ENCODE data around the gene TTR.

The TTR gene

DNA sequence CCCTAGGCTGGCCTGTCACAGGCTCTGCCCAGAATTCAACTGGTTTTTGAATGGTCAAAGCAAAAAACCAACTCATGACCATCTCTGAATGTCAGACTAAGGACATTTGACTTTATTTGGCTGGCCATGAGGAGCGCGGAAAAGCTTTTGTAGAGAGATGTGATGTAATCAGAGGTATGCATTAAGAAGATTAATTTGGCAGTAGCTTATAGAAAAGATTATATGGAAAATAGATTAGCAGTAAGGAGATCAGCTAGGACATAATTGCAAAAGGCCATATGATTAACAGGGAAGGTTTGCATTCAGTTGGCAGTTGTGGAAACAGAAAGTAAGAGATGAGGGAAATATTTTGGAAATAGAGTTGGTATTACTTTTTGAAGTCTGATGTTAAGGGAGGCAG, 12.3 kb upstream of the TTR start:
- DNase-seq (ENCODE audit: low spot score): no peak

DNA sequence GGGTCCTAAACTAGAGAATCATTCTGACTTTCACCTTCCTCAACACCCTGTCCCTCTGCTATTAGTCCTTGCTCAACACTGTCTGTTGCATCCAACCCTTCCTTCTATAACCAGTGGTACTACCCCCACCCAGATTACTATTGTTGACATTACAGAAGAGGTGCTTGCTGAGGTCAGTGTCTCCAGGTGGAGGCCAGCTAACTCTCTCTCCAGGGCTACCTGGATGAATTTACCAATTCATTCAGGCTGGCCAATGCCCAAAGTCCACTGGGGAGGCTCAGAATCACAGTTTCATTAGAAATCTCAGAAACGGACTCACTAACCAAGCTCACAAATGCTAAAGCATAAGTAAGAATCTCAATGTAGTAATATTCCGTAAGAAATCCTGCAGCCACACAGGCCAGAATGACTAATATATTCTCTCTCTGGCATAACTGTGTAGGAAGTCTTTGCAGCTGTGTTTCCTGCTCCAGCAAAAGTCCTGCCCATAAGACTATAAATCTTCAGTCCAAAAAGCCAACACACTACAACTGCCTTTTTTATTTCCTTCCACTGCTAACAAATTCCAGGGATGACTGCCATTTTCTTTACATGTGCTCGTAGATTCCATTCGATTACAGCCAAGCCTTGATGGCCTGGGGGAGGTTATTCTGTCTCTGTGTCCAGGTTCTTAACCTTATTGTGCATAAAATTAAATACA, 10.0 kb upstream of the TTR start:
- DNase-seq (ENCODE audit: low spot score): no peak

DNA sequence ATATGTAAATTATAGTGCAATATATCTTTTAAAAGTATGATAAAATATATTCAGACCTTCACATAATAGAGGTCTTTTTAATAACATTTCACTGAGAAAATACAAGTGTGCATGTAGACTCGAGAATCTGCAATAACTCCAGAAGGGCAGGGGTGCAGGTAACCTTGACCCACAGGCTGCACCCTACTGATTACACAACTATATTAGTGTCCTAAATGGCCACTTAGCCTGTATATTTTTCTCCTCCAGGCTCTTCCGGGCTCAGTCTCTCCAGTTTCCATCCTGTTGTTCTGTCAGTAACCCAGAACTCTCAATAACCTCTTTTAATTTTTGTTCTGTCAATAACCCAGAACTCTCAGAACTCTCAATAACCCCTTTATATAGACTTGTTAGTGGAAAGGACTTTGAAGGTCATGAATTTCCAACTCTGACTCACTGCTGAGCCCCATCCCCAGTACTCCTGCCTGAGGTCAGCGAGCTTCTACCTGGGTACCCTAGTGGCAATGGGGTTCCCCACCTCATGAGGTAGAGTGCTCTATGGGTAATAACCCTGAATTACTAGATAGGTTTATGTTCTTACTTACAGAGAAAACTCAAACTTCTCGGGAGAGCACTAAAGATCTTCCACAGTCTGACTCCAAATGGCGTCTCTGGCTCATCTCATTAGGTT, 8.4 kb upstream of the TTR start:
- DNase-seq (ENCODE audit: low spot score): no peak

DNA sequence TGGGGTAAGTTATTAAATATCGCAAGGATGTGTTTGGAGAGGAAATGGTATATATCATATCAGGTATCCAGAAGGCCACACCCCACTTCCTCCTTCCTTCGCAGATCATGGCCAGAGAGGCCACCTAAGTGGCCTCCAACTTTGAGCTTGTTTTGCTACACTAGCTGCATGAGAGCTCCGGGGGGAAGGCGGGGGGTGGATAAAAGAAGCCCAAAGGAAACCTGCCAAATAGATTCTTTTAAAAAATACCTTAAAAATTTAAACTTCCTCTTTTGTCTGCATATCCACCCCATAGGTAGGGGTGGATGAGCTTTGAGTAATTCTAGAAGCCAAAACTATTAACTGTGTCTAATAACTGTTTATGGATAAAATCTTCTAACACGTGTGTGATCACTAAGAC, 5.7 kb upstream of the TTR start:
- no peak for DNase-seq (ENCODE audit: low spot score)

DNA sequence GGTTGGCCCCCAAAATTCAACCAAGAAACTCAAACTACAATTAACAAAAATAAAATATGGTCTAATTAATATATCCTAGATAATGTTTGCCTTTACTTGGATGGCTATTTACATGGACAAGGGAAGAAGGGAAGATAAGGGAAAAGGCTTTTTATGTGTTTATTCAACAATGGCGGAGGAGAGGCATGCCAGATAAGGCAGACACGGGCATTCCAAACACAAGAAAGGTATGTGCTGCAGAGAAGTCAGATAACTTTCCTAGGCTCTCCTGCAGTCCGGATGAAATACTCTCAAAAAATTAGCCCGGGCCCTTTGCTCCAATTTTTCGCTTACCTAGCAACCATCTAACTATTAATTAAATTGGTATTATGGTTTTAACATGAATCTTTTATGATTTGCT, 5.1 kb upstream of the TTR start:
- DNase-seq (ENCODE audit: low spot score): no peak

DNA sequence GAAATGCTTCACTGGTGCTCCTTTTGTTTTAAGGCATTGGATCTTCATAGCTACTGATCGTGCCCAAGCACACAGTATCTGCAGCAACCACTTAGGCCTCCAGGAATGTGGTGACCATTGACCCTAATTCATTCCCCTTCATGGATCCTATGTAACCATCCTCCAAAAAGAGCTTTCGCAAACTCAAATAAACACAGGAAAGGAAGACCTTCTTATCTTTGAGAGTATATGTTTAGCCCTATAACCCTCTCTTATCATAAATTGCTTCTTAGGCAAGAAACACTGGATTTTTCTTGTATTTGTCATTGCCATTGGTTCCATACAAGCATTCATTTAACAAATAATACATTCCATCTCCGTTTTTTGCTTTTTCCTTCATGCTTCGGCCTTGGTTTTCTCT, 4.1 kb upstream of the TTR start:
- DNase-seq (ENCODE audit: low spot score): no peak

DNA sequence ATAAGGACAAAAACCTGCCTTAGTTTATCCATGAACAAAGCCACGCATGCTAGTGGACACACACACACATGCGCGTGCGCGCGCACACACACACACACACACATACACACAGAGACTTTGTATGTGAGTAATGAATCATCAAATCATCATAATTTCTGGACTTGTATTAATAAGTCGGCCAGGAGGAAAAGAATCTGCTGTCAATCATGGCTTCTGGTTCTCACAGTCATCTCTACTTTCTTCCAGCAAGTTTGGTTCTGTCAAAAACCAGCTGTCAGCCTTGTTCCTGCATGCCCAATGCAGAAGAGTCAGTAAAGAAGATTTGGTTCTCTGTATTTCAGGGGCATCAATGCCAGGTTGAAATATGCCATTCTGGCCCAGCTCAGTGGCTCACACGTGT, 1.1 kb upstream of the TTR start:
- no peak for DNase-seq (ENCODE audit: low spot score)

DNA sequence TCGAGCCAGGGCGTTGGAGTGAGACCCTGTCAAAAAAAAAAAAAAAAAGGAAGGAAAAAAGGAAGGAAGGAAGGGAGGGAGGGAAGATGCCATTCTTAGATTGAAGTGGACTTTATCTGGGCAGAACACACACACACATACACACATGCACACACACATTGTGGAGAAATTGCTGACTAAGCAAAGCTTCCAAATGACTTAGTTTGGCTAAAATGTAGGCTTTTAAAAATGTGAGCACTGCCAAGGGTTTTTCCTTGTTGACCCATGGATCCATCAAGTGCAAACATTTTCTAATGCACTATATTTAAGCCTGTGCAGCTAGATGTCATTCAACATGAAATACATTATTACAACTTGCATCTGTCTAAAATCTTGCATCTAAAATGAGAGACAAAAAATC, 564 bp upstream of the TTR start:
- no peak for DNase-seq (ENCODE audit: low spot score)

DNA sequence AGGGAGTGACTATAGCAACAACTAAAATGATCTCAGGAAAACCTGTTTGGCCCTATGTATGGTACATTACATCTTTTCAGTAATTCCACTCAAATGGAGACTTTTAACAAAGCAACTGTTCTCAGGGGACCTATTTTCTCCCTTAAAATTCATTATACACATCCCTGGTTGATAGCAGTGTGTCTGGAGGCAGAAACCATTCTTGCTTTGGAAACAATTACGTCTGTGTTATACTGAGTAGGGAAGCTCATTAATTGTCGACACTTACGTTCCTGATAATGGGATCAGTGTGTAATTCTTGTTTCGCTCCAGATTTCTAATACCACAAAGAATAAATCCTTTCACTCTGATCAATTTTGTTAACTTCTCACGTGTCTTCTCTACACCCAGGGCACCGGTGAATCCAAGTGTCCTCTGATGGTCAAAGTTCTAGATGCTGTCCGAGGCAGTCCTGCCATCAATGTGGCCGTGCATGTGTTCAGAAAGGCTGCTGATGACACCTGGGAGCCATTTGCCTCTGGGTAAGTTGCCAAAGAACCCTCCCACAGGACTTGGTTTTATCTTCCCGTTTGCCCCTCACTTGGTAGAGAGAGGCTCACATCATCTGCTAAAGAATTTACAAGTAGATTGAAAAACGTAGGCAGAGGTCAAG, 955 bp downstream of the TTR start:
- no peak for DNase-seq (ENCODE audit: low spot score)

DNA sequence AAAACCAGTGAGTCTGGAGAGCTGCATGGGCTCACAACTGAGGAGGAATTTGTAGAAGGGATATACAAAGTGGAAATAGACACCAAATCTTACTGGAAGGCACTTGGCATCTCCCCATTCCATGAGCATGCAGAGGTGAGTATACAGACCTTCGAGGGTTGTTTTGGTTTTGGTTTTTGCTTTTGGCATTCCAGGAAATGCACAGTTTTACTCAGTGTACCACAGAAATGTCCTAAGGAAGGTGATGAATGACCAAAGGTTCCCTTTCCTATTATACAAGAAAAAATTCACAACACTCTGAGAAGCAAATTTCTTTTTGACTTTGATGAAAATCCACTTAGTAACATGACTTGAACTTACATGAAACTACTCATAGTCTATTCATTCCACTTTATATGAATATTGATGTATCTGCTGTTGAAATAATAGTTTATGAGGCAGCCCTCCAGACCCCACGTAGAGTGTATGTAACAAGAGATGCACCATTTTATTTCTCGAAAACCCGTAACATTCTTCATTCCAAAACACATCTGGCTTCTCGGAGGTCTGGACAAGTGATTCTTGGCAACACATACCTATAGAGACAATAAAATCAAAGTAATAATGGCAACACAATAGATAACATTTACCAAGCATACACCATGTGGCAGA, 3.6 kb downstream of the TTR start:
- DNase-seq (ENCODE audit: low spot score): no peak

DNA sequence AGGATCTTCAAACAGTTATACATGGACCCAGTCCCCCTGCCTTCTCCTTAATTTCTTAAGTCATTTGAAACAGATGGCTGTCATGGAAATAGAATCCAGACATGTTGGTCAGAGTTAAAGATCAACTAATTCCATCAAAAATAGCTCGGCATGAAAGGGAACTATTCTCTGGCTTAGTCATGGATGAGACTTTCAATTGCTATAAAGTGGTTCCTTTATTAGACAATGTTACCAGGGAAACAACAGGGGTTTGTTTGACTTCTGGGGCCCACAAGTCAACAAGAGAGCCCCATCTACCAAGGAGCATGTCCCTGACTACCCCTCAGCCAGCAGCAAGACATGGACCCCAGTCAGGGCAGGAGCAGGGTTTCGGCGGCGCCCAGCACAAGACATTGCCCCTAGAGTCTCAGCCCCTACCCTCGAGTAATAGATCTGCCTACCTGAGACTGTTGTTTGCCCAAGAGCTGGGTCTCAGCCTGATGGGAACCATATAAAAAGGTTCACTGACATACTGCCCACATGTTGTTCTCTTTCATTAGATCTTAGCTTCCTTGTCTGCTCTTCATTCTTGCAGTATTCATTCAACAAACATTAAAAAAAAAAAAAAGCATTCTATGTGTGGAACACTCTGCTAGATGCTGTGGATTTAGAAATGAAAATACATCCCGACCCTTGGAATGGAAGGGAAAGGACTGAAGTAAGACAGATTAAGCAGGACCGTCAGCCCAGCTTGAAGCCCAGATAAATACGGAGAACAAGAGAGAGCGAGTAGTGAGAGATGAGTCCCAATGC, 4.6 kb downstream of the TTR start:
- DNase-seq (ENCODE audit: low spot score): no peak

DNA sequence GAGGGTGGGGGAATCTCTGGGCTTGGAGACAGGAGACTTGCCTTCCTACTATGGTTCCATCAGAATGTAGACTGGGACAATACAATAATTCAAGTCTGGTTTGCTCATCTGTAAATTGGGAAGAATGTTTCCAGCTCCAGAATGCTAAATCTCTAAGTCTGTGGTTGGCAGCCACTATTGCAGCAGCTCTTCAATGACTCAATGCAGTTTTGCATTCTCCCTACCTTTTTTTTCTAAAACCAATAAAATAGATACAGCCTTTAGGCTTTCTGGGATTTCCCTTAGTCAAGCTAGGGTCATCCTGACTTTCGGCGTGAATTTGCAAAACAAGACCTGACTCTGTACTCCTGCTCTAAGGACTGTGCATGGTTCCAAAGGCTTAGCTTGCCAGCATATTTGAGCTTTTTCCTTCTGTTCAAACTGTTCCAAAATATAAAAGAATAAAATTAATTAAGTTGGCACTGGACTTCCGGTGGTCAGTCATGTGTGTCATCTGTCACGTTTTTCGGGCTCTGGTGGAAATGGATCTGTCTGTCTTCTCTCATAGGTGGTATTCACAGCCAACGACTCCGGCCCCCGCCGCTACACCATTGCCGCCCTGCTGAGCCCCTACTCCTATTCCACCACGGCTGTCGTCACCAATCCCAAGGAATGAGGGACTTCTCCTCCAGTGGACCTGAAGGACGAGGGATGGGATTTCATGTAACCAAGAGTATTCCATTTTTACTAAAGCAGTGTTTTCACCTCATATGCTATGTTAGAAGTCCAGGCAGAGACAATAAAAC, 6.5 kb downstream of the TTR start:
- DNase-seq (ENCODE audit: low spot score): no peak

DNA sequence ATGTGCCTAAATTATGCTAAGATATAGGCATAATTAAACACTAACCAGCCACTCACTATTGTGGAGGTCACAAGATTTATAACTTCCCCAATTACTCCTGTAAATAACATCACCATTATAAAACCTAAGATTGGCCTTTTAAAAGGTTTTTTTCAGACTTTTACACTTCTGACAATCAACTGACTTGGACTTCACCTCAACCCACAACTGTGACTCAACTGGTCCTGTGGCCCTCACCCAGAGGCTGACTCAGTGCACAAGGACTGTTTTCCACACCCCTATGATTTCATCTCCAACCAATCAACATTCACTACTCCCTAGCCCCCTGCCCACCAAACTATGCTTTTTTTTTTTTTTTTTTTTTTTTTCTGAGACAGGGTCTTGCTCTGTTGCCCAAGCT, 11.6 kb downstream of the TTR start:
- DNase-seq (ENCODE audit: low spot score): no peak

DNA sequence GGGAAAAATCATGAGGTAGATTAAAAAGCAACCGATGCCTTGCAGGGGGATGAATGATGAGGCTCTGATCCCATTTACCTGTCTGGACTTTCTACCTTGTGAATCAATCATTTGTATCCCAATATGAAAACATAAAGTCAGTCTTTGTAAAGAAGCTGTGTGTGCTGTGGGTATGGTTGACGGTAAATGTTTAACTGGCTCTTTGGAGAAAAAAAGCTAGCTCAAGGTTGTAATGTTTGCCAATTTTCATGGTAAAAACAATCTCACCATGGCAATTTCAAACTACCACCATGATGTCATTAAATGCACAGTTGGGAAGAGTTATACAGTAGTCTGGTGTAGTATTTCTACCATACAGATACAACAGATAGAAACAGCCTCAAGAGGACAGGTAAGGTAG, 14.6 kb downstream of the TTR start:
- no peak for DNase-seq (ENCODE audit: low spot score)

DNA sequence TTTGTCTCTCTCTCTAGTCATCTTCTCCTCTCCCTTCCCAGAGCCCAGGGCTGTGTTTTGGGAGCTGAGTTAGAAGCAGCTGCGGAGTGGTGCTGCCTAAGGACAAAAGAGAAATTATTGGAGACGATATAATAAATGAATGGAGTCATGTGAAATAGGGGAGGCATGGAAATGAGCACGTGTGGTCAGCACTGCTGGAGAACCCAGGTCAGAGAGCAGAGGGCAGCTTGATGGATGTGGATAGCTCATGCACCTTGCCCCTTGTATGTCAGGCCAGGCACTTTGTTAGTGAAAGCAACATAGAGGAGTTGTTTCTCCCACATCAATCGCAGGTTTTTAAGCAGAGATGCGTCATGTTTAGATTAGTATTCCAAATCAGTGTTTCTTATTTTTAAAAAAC, 15.7 kb downstream of the TTR start:
- no peak for DNase-seq (ENCODE audit: low spot score)

DNA sequence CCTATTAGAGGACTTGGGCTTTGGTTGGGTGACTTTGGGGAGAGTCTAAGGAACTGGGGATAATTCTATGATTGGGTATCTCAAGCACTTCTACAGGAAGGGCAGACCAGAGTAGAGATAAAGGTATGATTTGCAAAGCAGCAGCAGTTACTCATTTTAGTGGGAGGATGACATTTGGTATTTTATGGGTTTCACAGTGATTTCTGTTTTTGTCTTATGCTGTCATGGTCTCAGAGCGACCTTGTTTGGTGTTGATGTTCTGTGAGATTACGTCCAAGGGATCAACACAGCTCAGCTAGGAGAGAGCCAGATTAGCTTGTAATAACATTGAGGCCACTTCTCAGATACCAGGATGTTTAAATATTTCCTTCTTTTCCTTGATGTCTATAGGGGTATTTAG, 18.2 kb downstream of the TTR start:
- DNase-seq (ENCODE audit: low spot score): no peak

DNA sequence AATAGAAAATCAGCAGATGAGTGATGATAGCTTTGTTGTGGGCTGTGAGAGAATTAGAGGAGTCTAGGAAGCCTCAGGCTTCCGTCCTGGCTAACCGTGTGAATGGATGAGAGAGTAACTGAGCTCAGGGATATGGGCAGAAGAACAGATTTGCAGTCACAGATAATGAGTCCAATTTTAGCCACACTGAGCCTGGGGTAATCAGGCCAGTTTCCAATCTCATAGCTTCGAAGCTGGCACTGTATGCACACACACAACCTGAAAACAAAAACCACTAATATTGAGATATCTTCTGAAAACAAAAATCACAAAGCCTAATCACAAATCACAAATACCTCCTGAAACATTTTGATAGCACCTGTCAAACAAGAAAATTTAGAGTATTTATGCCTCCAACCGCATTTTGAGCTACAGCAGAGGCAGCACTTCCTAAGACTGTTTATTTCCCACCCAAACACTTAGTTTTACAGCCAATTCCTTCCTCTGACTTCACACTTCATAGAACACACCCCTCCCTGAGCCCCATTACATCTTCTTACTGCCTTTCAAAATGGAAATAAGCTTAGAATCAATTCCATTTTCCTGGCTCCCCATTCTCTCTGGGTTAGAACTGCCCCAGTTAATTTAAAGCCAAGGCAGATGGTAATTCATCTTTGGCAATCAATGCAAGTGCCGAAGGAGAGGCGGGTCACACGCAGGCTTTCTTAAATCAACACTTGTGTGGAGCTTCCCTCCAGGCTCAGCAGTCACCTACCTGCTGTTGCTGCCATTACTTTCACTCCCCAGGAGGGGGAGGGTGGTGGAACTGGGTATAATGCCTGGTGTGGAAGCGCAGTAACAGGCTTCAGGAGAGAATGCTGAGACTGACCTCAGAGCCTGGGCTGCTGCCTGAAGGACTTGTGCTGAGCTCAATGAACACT, 18.9 kb downstream of the TTR start:
- DNase-seq (ENCODE audit: low spot score): no peak

DNA sequence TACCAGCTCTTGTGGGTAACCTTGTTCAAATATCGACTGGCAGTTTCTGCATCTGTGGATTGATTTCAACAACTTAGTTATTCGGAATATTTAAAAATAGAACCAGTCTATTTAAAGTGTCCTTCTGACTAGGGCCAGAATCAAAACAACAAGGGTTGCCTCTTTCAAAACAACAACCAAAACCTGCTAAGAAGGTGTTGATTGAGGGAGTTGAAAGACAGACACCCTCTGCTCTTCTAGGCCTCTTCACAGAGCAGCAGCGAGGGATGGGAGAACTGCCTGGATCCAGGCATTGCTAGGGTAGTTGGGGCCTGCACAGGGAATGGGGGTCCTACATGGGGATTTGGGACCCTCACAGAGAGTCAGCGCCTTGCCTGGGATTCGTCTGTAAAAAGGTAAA, 19.8 kb downstream of the TTR start:
- DNase-seq (ENCODE audit: low spot score): no peak

DNA sequence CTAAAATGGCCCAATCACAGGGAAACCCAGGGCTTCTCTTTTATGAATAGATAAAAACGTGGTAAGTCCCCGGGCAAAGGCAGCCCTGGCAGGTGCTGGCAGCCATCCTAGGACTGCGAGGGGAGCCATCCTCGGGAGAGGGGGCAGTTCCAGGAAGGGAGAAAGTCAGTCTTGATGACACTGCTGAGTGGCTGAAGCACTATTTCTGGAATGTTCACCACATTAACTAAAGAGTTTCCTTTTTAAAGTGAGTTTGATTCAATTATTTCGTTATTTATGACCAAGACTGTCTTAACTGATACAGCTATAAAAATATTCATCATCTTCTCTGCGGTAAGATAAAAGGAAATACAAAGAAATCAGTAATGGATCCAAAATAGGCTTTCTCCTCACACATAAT, 20.4 kb downstream of the TTR start:
- DNase-seq (ENCODE audit: low spot score): no peak

DNA sequence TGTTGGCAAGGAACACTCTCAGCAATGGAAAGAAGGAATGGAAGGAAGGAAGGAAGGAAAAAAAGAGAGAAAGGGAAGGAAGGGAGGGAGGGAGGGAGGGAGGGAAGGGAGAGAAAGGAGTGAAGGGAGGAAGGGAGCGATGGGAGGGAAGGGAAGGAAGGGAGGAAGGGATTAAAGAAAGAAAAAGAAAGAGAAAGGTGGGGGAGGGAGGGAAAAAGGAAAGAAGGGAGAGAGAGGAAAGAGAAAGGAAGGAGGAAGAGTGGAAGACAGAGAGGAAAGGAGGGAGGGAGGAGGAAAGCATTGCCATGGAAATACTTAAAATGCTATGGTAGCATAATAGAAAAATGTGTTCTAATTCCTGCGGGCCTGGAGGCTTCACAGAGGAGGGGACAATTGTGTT, 22.4 kb downstream of the TTR start:
- no peak for DNase-seq (ENCODE audit: low spot score)
